ENCODE data around the gene HOXA4. TPM values are rescaled to one million over a fixed set of nuclear protein-coding genes. Genes with fewer than 3 reads are reported as not detected.

HOXA4 gene
- total and polyA plus RNA-seq, 2 of the 8 experiments (the other 6 are each of a cell fraction or from before 2014, with no cell fraction given) = not detected

GRCh38 chr7:27175626-27176523 is 45.3 kb upstream of the HOXA4 start:
- Histone ChIP-seq H2BK20ac (ENCODE audit: low read length) (no peak overlapping the region), H2BK5ac (ENCODE audit: low read depth, low read length) (no peak overlapping the region)
- POLR2A ChIA-PET (ENCODE audit: partially characterized antibody) = no interaction called here

More at GRCh38 chr7:27175626-27176523, 45.3 kb upstream of the HOXA4 start:
- DNase-seq (ENCODE audit: low read depth in 1 of 2, low spot score in 2 of 2) = peak in 1 of 2 experiments; percentile 56
- H3K9me3 ChIP-seq (ENCODE audit: insufficient read depth in 2 of 2, low read depth in 1 of 2, low read length in 1 of 2) = no peaks in the 10 kb centered on the region; a peak in 1 of 4 replicates
- peaks cover 4 to 11% (median 5%) of the 10 kb centered on the region in 4 experiments; a peak in 5 of 7 replicates for H3K4me1 ChIP-seq (replicated peaks in 1 of 4; ENCODE audit: control insufficient read depth in 3 of 4, insufficient read depth in 4 of 4, low read length in 3 of 4)
- H3K27me3 ChIP-seq (replicated peaks in 1 of 4; ENCODE audit: control insufficient read depth in 3 of 4, extremely low read depth in 1 of 4, insufficient read depth in 3 of 4, low read length in 3 of 4) = peaks cover 99 to 100% (median 100%) of the 10 kb centered on the region in 4 experiments
- no peak overlapping the region for H2BK12ac ChIP-seq (ENCODE audit: low read depth, low read length)
- peak; percentile 80; the same call in 1 of the 2 replicates for TF ChIP-seq CBX8 (IDR thresholded peaks at IDR 0.05; ENCODE audit: borderline replicate concordance, low read depth, low read length)
- no peak for TF ChIP-seq RAD21 (IDR thresholded peaks at IDR 0.05 in 1 of 2, conservative IDR thresholded peaks at IDR 0.05 in 1 of 2; ENCODE audit: low read depth in 2 of 2, low read length in 2 of 2)
- peak; percentile 95 for TF ChIP-seq EZH2 (IDR thresholded peaks at IDR 0.05; ENCODE audit: low read depth, low read length, severe bottlenecking)
- TF ChIP-seq HDAC6 (IDR thresholded peaks at IDR 0.05; ENCODE audit: low read depth, low read length) = no peak
- TF ChIP-seq RNF2 (IDR thresholded peaks at IDR 0.05; ENCODE audit: borderline replicate concordance, low read depth, low read length, missing control alignments, poor library complexity, severe bottlenecking) = peak; percentile 75
- peak; percentile 90 for TF ChIP-seq SUZ12 (IDR thresholded peaks at IDR 0.05; ENCODE audit: low read length)
- H3K9ac ChIP-seq (replicated peaks in 1 of 4; ENCODE audit: extremely low read depth in 1 of 4, low read depth in 3 of 4, low read length in 3 of 4) = no peak overlapping the region
- CTCF ChIA-PET (ENCODE audit: partially characterized antibody) = interaction anchor here (1.0 to 5.4 kb wide), 9 partner anchors 11 to 85 kb away, joined by 3 to 20 read pairs (median 6); partner anchors contain the start of genes EVX1, HOXA5 and HOXA9
- H3K79me1 ChIP-seq (ENCODE audit: low read depth, low read length) = no peaks in the 10 kb centered on the region
- H4K5ac ChIP-seq (ENCODE audit: insufficient read length, low read depth, low read length) = no peak overlapping the region
- H3K18ac ChIP-seq (ENCODE audit: extremely low read depth, low read length) = no peak overlapping the region
- no peaks in the 10 kb centered on the region for H3K79me2 ChIP-seq (ENCODE audit: control insufficient read depth in 1 of 2, insufficient read depth in 2 of 2, low read length in 2 of 2)
- no peak overlapping the region for H2AK5ac ChIP-seq (ENCODE audit: low read depth, low read length)
- WGBS, 2 experiments (ENCODE audit: extremely low coverage in 1 of 2, insufficient coverage in 1 of 2, insufficient read length in 1 of 2, insufficient replicate concordance in 2 of 2, low coverage in 1 of 2, low lambda C conversion rate in 2 of 2, missing lambda C conversion rate in 1 of 2) = 16% methylated on average over 40 of the region's 40 CpGs; no CpG with 5 or more reads in 1 of the 2 experiments
- no peak overlapping the region for H3K23ac ChIP-seq (ENCODE audit: insufficient read length)
- H3K4me2 ChIP-seq (ENCODE audit: insufficient read depth in 1 of 2, low read depth in 2 of 2, low read length in 2 of 2) = no peak overlapping the region
- peaks cover 44 to 56% of the 10 kb centered on the region in 2 experiments for H4K20me1 ChIP-seq (replicated peaks in 1 of 2; ENCODE audit: control insufficient read depth in 1 of 2, insufficient read depth in 2 of 2, low read length in 2 of 2)
- no peak overlapping the region for H3K4ac ChIP-seq (replicated peaks; ENCODE audit: insufficient read length, low read depth, low read length)
- no peak overlapping the region for H3K27ac ChIP-seq (ENCODE audit: low read depth, low read length)
- H2BK120ac ChIP-seq (replicated peaks; ENCODE audit: low read depth, low read length) = no peak overlapping the region
- no peak overlapping the region for H2AFZ ChIP-seq (ENCODE audit: low read length)
- no peak overlapping the region for H3K14ac ChIP-seq (ENCODE audit: insufficient read length)
- H3K4me3 ChIP-seq (ENCODE audit: extremely low read depth in 1 of 4, insufficient read depth in 2 of 4, low read depth in 3 of 4, low read length in 4 of 4) = no peak overlapping the region
- peaks cover 0 to 18% (median 0%) of the 10 kb centered on the region in 4 experiments; a peak in 1 of 8 replicates for H3K36me3 ChIP-seq (ENCODE audit: control insufficient read depth in 2 of 4, insufficient read depth in 4 of 4, low read length in 3 of 4)
- no peak for FAIRE-seq
- no peak overlapping the region for H4K8ac ChIP-seq (ENCODE audit: extremely low read depth, insufficient read depth, low read length)
- H2BK15ac ChIP-seq (ENCODE audit: low read length) = peak overlapping the region; percentile 75; the same call in 1 of the 2 replicates
- no peak overlapping the region for H3K56ac ChIP-seq (replicated peaks; ENCODE audit: insufficient read length, low read depth, low read length)
- H4K91ac ChIP-seq (replicated peaks; ENCODE audit: insufficient read length, low read length) = no peak overlapping the region
- H3K23me2 ChIP-seq (ENCODE audit: low read depth, low read length) = no peaks in the 10 kb centered on the region; the same call in 1 of the 2 replicates
